ENCODE data around the gene ERBB4.
A peak's percentile ranks its signal among the peaks of the same experiment; 100 is the strongest.

ERBB4 gene

DNA sequence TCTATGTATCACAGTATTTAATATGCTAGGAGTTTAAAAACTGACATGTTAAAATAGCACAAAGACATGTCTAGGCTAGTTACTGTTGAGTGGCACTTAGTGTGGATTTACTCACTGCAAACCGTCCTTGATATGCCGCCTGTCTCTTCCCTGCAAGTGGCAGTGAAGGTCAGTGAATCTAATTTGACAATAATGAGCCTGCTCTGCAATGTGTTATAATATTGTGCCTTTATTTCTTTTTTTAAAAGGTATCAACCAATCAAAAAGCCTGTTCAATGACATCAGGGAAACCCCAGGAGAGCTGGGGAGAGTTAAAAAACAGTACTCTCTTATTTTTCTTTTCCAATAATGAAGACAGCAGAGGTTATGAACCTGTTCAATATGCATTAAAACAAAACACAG is 384.1 kb downstream of the ERBB4 start:
- H3K4me2 ChIP-seq (ENCODE audit: insufficient read depth, low read length, poor library complexity, severe bottlenecking), result no peak overlapping the region
- no peak for DNase-seq (ENCODE audit: low spot score)
- H3K9me3 ChIP-seq (replicated peaks in 1 of 2; ENCODE audit: control insufficient read depth in 2 of 2, insufficient read depth in 1 of 2, low read depth in 1 of 2, low read length in 2 of 2), result no peaks in the 10 kb centered on the region
- H3K4me1 ChIP-seq (ENCODE audit: control insufficient read depth in 2 of 2, insufficient read depth in 1 of 2, low read depth in 1 of 2, low read length in 2 of 2), result peaks cover 1 to 12% of the 10 kb centered on the region in 2 donors
- H3K14ac ChIP-seq (ENCODE audit: low read length), result no peak overlapping the region
- no peaks in the 10 kb centered on the region for H3K36me3 ChIP-seq (replicated peaks in 1 of 2; ENCODE audit: control insufficient read depth in 2 of 2, insufficient read depth in 2 of 2, low read length in 2 of 2)
- H4K8ac ChIP-seq (ENCODE audit: low read depth, low read length), result no peak overlapping the region
- no peak overlapping the region for H2AK5ac ChIP-seq (ENCODE audit: low read depth, low read length)
- H3K4ac ChIP-seq (ENCODE audit: low read length), result no peak overlapping the region
- H3K9ac ChIP-seq (ENCODE audit: low read depth, low read length, poor library complexity), result no peak overlapping the region
- no CpG with 5 or more reads among the region's 2 CpGs for WGBS, 2 donors (ENCODE audit: extremely low coverage in 2 of 2, insufficient read length in 2 of 2, insufficient replicate concordance in 1 of 2)
- no peak overlapping the region for H3K18ac ChIP-seq (ENCODE audit: low read length)
- no peak overlapping the region for H3K23ac ChIP-seq (ENCODE audit: low read depth, low read length, poor library complexity)
- no peak overlapping the region for H2BK5ac ChIP-seq (ENCODE audit: low read length)
- no peak overlapping the region for H3K27ac ChIP-seq (replicated peaks; ENCODE audit: low read length)
- H3K27me3 ChIP-seq (ENCODE audit: control insufficient read depth in 3 of 3, insufficient read depth in 3 of 3, low read depth in 1 of 3, low read length in 3 of 3), result no peaks in the 10 kb centered on the region
- H3K4me3 ChIP-seq (ENCODE audit: low read length in 2 of 2), result no peak overlapping the region
- H2BK12ac ChIP-seq (ENCODE audit: low read length), result no peak overlapping the region
- H4K91ac ChIP-seq (ENCODE audit: low read depth, low read length, poor library complexity), result no peak overlapping the region
- H2BK15ac ChIP-seq (ENCODE audit: low read length), result no peak overlapping the region
- no peak overlapping the region for H2BK120ac ChIP-seq (ENCODE audit: low read depth, low read length)
- H2AFZ ChIP-seq (ENCODE audit: low read length), result peak overlapping the region; percentile 64
- H3K79me1 ChIP-seq (ENCODE audit: low read depth, low read length), result no peaks in the 10 kb centered on the region

DNA sequence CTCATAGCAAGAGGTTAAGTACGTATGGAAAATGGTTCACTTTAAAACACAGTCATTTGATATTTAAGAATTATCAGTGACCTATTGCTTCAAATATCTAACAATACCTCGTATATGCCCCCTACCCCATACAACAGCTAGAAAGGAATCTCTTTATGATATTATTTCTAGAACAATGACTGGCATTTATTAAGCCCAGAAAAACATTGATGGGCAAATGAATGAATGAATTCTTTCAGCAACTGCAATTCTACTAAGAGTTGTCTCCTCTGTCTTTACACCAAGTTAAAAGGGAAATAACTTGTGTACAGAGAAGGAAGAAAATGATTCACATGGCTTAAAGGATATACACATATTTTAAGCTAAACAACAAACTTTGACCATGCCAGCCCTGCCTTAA is 384.7 kb downstream of the ERBB4 start:
- peaks cover 1 to 12% of the 10 kb centered on the region in 2 donors for H3K4me1 ChIP-seq (ENCODE audit: control insufficient read depth in 2 of 2, insufficient read depth in 1 of 2, low read depth in 1 of 2, low read length in 2 of 2)
- no peak for DNase-seq (ENCODE audit: low spot score)
- H2BK12ac ChIP-seq (ENCODE audit: low read length), result no peak overlapping the region
- no peaks in the 10 kb centered on the region for H3K27me3 ChIP-seq (ENCODE audit: control insufficient read depth in 3 of 3, insufficient read depth in 3 of 3, low read depth in 1 of 3, low read length in 3 of 3)
- no peak overlapping the region for H4K8ac ChIP-seq (ENCODE audit: low read depth, low read length)
- H3K4me2 ChIP-seq (ENCODE audit: insufficient read depth, low read length, poor library complexity, severe bottlenecking), result no peak overlapping the region
- H2BK120ac ChIP-seq (ENCODE audit: low read depth, low read length), result no peak overlapping the region
- no peak overlapping the region for H3K9ac ChIP-seq (ENCODE audit: low read depth, low read length, poor library complexity)
- peak overlapping the region; percentile 64 for H2AFZ ChIP-seq (ENCODE audit: low read length)
- H3K79me1 ChIP-seq (ENCODE audit: low read depth, low read length), result no peaks in the 10 kb centered on the region
- no peak overlapping the region for H3K14ac ChIP-seq (ENCODE audit: low read length)
- no peak overlapping the region for H2BK15ac ChIP-seq (ENCODE audit: low read length)
- no peak overlapping the region for H3K4me3 ChIP-seq (ENCODE audit: low read length in 2 of 2)
- H3K36me3 ChIP-seq (replicated peaks in 1 of 2; ENCODE audit: control insufficient read depth in 2 of 2, insufficient read depth in 2 of 2, low read length in 2 of 2), result no peaks in the 10 kb centered on the region
- no peak overlapping the region for H3K4ac ChIP-seq (ENCODE audit: low read length)
- WGBS, 2 donors (ENCODE audit: extremely low coverage in 2 of 2, insufficient read length in 2 of 2, insufficient replicate concordance in 1 of 2), result no CpG with 5 or more reads among the region's 2 CpGs
- H3K27ac ChIP-seq (replicated peaks; ENCODE audit: low read length), result no peak overlapping the region
- H3K9me3 ChIP-seq (replicated peaks in 1 of 2; ENCODE audit: control insufficient read depth in 2 of 2, insufficient read depth in 1 of 2, low read depth in 1 of 2, low read length in 2 of 2), result no peaks in the 10 kb centered on the region
- no peak overlapping the region for H3K23ac ChIP-seq (ENCODE audit: low read depth, low read length, poor library complexity)
- no peak overlapping the region for H2AK5ac ChIP-seq (ENCODE audit: low read depth, low read length)
- H4K91ac ChIP-seq (ENCODE audit: low read depth, low read length, poor library complexity), result no peak overlapping the region
- no peak overlapping the region for H2BK5ac ChIP-seq (ENCODE audit: low read length)
- H3K18ac ChIP-seq (ENCODE audit: low read length), result no peak overlapping the region

DNA sequence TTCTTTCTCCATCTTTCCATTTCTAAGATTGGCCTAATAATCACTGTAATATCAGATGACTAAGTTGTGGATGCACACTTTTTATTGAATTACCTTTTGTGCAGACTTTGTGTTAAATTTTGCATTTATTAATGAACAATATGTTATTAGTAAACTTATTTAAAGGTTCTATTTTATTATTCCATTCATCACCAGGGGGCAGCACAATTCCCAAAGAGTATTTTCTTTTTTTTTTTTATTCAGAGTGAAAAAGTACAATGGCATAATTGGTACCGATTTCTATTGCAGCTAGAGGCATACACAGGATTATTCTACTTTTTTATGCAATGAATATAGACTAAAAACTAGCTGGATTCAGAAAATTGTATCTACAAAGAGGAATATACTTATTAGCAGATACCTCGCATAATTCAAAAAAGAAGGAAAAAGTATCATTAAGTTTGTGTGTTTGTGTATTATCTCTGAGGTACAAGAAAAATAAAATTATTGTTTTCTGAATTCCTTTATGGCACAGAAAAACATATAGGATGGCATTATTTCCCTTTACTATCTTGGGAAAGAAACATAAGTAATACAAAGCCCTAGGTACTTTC is 390.6 kb downstream of the ERBB4 start:
- Histone ChIP-seq H3K27ac (replicated peaks; ENCODE audit: low read length) (no peak overlapping the region), H3K4me1 (ENCODE audit: control insufficient read depth in 2 of 2, insufficient read depth in 1 of 2, low read depth in 1 of 2, low read length in 2 of 2) (no peaks in the 10 kb centered on the region), H4K91ac (ENCODE audit: low read depth, low read length, poor library complexity) (no peak overlapping the region), H2BK120ac (ENCODE audit: low read depth, low read length) (no peak overlapping the region), H2BK15ac (ENCODE audit: low read length) (no peak overlapping the region), H3K79me1 (ENCODE audit: low read depth, low read length) (no peaks in the 10 kb centered on the region), H2AFZ (ENCODE audit: low read length) (no peak overlapping the region), H2AK5ac (ENCODE audit: low read depth, low read length) (no peak overlapping the region), H3K23ac (ENCODE audit: low read depth, low read length, poor library complexity) (no peak overlapping the region), H3K14ac (ENCODE audit: low read length) (no peak overlapping the region), H3K36me3 (replicated peaks in 1 of 2; ENCODE audit: control insufficient read depth in 2 of 2, insufficient read depth in 2 of 2, low read length in 2 of 2) (no peaks in the 10 kb centered on the region), H3K18ac (ENCODE audit: low read length) (no peak overlapping the region), H4K8ac (ENCODE audit: low read depth, low read length) (no peak overlapping the region), H3K9me3 (replicated peaks in 1 of 2; ENCODE audit: control insufficient read depth in 2 of 2, insufficient read depth in 1 of 2, low read depth in 1 of 2, low read length in 2 of 2) (no peaks in the 10 kb centered on the region), H3K4me2 (ENCODE audit: insufficient read depth, low read length, poor library complexity, severe bottlenecking) (no peak overlapping the region), H3K4ac (ENCODE audit: low read length) (no peak overlapping the region), H3K9ac (ENCODE audit: low read depth, low read length, poor library complexity) (no peak overlapping the region), H3K4me3 (ENCODE audit: low read length in 2 of 2) (no peak overlapping the region), H3K27me3 (ENCODE audit: control insufficient read depth in 3 of 3, insufficient read depth in 3 of 3, low read depth in 1 of 3, low read length in 3 of 3) (no peaks in the 10 kb centered on the region), H2BK12ac (ENCODE audit: low read length) (no peak overlapping the region), H2BK5ac (ENCODE audit: low read length) (no peak overlapping the region)
- no peak for DNase-seq (ENCODE audit: low spot score)
- WGBS, 2 donors (ENCODE audit: extremely low coverage in 2 of 2, insufficient read length in 2 of 2, insufficient replicate concordance in 1 of 2), result no CpG with 5 or more reads among the region's 2 CpGs

DNA sequence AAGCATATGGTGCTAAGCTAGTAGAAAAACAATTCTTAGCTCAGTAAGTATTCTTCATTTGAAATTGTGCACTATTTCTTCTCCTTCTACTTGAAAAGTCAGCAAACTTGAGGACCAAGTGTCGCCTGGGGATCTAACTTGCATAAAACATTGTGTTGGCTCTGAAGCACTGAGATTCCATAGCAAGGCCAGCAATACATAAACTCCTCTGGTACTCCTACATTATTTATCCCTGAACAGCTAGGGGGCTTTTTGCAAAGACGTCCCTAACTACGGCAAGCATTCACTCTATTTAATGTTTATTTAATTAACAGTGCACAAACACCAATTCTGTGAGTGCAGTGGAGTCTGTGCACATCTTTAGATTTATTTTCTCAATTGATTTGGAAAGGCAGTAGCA is 392.2 kb downstream of the ERBB4 start:
- Histone ChIP-seq H2BK15ac (ENCODE audit: low read length) (no peak overlapping the region), H3K4me2 (ENCODE audit: insufficient read depth, low read length, poor library complexity, severe bottlenecking) (no peak overlapping the region), H3K27me3 (ENCODE audit: control insufficient read depth in 3 of 3, insufficient read depth in 3 of 3, low read depth in 1 of 3, low read length in 3 of 3) (no peaks in the 10 kb centered on the region), H3K4ac (ENCODE audit: low read length) (no peak overlapping the region), H3K23ac (ENCODE audit: low read depth, low read length, poor library complexity) (no peak overlapping the region), H3K36me3 (replicated peaks in 1 of 2; ENCODE audit: control insufficient read depth in 2 of 2, insufficient read depth in 2 of 2, low read length in 2 of 2) (no peaks in the 10 kb centered on the region), H3K79me1 (ENCODE audit: low read depth, low read length) (no peaks in the 10 kb centered on the region), H3K4me1 (ENCODE audit: control insufficient read depth in 2 of 2, insufficient read depth in 1 of 2, low read depth in 1 of 2, low read length in 2 of 2) (no peaks in the 10 kb centered on the region), H3K4me3 (ENCODE audit: low read length in 2 of 2) (no peak overlapping the region), H3K14ac (ENCODE audit: low read length) (no peak overlapping the region), H3K9ac (ENCODE audit: low read depth, low read length, poor library complexity) (no peak overlapping the region), H4K8ac (ENCODE audit: low read depth, low read length) (no peak overlapping the region), H2BK120ac (ENCODE audit: low read depth, low read length) (no peak overlapping the region), H2AK5ac (ENCODE audit: low read depth, low read length) (no peak overlapping the region), H2AFZ (ENCODE audit: low read length) (no peak overlapping the region), H3K18ac (ENCODE audit: low read length) (no peak overlapping the region), H4K91ac (ENCODE audit: low read depth, low read length, poor library complexity) (no peak overlapping the region), H3K27ac (replicated peaks; ENCODE audit: low read length) (no peak overlapping the region), H2BK12ac (ENCODE audit: low read length) (no peak overlapping the region), H3K9me3 (replicated peaks in 1 of 2; ENCODE audit: control insufficient read depth in 2 of 2, insufficient read depth in 1 of 2, low read depth in 1 of 2, low read length in 2 of 2) (no peaks in the 10 kb centered on the region), H2BK5ac (ENCODE audit: low read length) (no peak overlapping the region)
- no peak for DNase-seq (ENCODE audit: low spot score)
- no CpG with 5 or more reads among the region's 3 CpGs for WGBS, 2 donors (ENCODE audit: extremely low coverage in 2 of 2, insufficient read length in 2 of 2, insufficient replicate concordance in 1 of 2)

Measured in neuronal stem cell (in vitro differentiated cells).